Spleen (tissue), 11 donors: ENCODE data around the gene EDNRA. TPM values are rescaled to one million over a fixed set of nuclear protein-coding genes. Genes with fewer than 3 reads are reported as not detected.

ENCODE experiments used
- DNase-seq: peaks from one replicate; pipeline ENCODE4 v3.0.0-alpha.2; 2020
- H3K27ac ChIP-seq, 8 donors: fragments of 200-600 bp; sonication (generic) in 7 of 8; 1 replicate in 4 of 8; 2 replicates in 4 of 8; pipeline versions ENCODE4 v1.5.0 to v1.8.0; 2016 to 2021; ENCODE audit warnings: inconsistent platforms in 4 of 8, mild to moderate bottlenecking in 4 of 8, moderate library complexity in 1 of 8
- H3K27me3 ChIP-seq, 7 donors: fragments of 200-600 bp; sonication (generic) in 6 of 7; replicated peaks in 1 of 7; 1 replicate in 4 of 7; 2 replicates in 3 of 7; pipeline versions ENCODE4 v1.5.0 to v1.8.0; 2016 to 2021; ENCODE audit warnings: inconsistent platforms in 3 of 7, mild to moderate bottlenecking in 1 of 7
- H3K36me3 ChIP-seq, 6 donors: fragments of 200-600 bp; sonication (generic) in 5 of 6; 1 replicate in 4 of 6; 2 replicates in 2 of 6; pipeline versions ENCODE4 v1.5.0 to v1.8.0; 2016 to 2021; ENCODE audit warnings: inconsistent platforms in 2 of 6
- H3K4me1 ChIP-seq, 6 donors: fragments of 200-600 bp; sonication (generic) in 5 of 6; 1 replicate in 3 of 6; 2 replicates in 3 of 6; pipeline versions ENCODE4 v1.5.0 to v1.8.0; 2016 to 2021; ENCODE audit warnings: inconsistent platforms in 3 of 6
- H3K4me3 ChIP-seq, 8 donors: fragments of 200-600 bp; sonication (generic) in 7 of 8; 1 replicate in 4 of 8; 2 replicates in 4 of 8; pipeline versions ENCODE4 v1.5.0 to v1.8.0; 2016 to 2021; ENCODE audit warnings: inconsistent platforms in 4 of 8, mild to moderate bottlenecking in 4 of 8, moderate library complexity in 2 of 8
- H3K9me3 ChIP-seq, 8 donors: fragments of 200-600 bp; sonication (generic) in 7 of 8; 1 replicate in 4 of 8; 2 replicates in 4 of 8; pipeline versions ENCODE4 v1.5.0 to v1.8.0; 2016 to 2021; ENCODE audit warnings: inconsistent platforms in 4 of 8
- CTCF ChIP-seq, 11 experiments: fragments of 200-600 bp in 7 of 11; fragments of 450-650 bp in 4 of 11; sonication (generic) in 4 of 11; IDR thresholded peaks in 8 of 11; conservative IDR thresholded peaks in 3 of 11; 1 replicate in 7 of 11; 2 replicates in 4 of 11; pipeline versions ENCODE4 v1.4.0 to v1.8.0; 2016 to 2021; ENCODE audit warnings: antibody characterized with exemption in 11 of 11, inconsistent platforms in 4 of 11, mild to moderate bottlenecking in 1 of 11
- POLR2A ChIP-seq, 3 donors: fragments of 450-650 bp; IDR thresholded peaks; one replicate each; pipeline ENCODE4 v1.5.1; 2017; ENCODE audit warnings: antibody characterized with exemption in 3 of 3, mild to moderate bottlenecking in 1 of 3
- POLR2AphosphoS5 ChIP-seq, 3 donors: sonication (generic); formaldehyde crosslinking; IDR thresholded peaks; one replicate each; pipeline ENCODE4 v1.5.1; 2017; ENCODE audit warnings: antibody characterized with exemption in 3 of 3
- WGBS, 5 donors: extraction: QIAGEN DNeasy Blood & Tissue Kit in 3 of 5; methylation state at CpG; one replicate each; pipeline versions ENCODE4 v1.1.5 to v1.1.7; 2013 to 2018; 5-methylcytosine and 5-hydroxymethylcytosine counted together
- intact Hi-C: fragments of 100-400 bp; cut with DNase I; formaldehyde crosslinking; loops from one replicate; pipeline ENCODE4 v1.15.0; 2023; ENCODE audit warnings: low total_unique reads
- polyA plus RNA-seq, 3 donors: library from polyadenylated mRNA; stranded (reverse); fragments of 200-250 nt; gene quantifications; one replicate each; pipeline ENCODE4 v1.2.1, GENCODE V29; 2013
- total RNA-seq, 7 donors: library from RNA; depleted of rRNA in 3 of 7; stranded (reverse); fragments of >200 nt in 3 of 7; fragmentation: NEBNext Ultra II Directional in 4 of 7; extraction: Animal tissue kit (Norgen Biotek cat#: 25700) in 4 of 7; gene quantifications; one replicate each; pipeline versions ENCODE4 v1.1.0 to v1.2.1, GENCODE V29; 2016 to 2021
- donor health status: healthy with polysubstance abuse.
- donor health status: DM: no; HTN: no; CAD: no; lungs with moderate emphysema.
- donor health status: DM: no; HTN: no; CAD: no.
- donor health status: Bipolar disorder and iron deficiency.
- donor health status: healthy.
- donor health status: DM: no; HTN: no; CAD: no.
- donor health status: DM: yes; HTN: yes; CAD: no.

The EDNRA gene
- total and polyA plus RNA-seq, 10 donors, result 1.0 to 21.4 (median 8.7) TPM

- Histone ChIP-seq H3K27me3 (peaks cover 0 to 5% (median 0%) of the 10 kb centered on the region in 7 donors), H3K36me3 (no peaks in the 10 kb centered on the region), H3K4me1 (no peaks in the 10 kb centered on the region), H3K27ac (no peak overlapping the region), H3K4me3 (no peak overlapping the region), H3K9me3 (no peaks in the 10 kb centered on the region)
- 61 to 73% (median 64%) methylated on average over 4 of the region's 4 CpGs for WGBS, 5 donors
- TF ChIP-seq POLR2AphosphoS5 (IDR thresholded peaks at IDR 0.05) (no peak), POLR2A (IDR thresholded peaks at IDR 0.05) (no peak), CTCF (IDR thresholded peaks at IDR 0.05 in 8 of 11, conservative IDR thresholded peaks at IDR 0.05 in 3 of 11) (no peak)
- no peak for DNase-seq
- intact Hi-C loops, result no loop called here
These were observed 89.7 kb downstream of the EDNRA start for GRCh38 chr4:147570616-147571015.

- Histone ChIP-seq H3K27ac (no peak overlapping the region), H3K4me3 (no peak overlapping the region), H3K27me3 (peaks cover 0 to 5% (median 0%) of the 10 kb centered on the region in 7 donors), H3K9me3 (no peaks in the 10 kb centered on the region), H3K4me1 (no peaks in the 10 kb centered on the region), H3K36me3 (no peaks in the 10 kb centered on the region)
- TF ChIP-seq CTCF (IDR thresholded peaks at IDR 0.05 in 8 of 11, conservative IDR thresholded peaks at IDR 0.05 in 3 of 11) (no peak), POLR2AphosphoS5 (IDR thresholded peaks at IDR 0.05) (no peak), POLR2A (IDR thresholded peaks at IDR 0.05) (no peak)
- intact Hi-C loops, result no loop called here
- no peak for DNase-seq
- 62 to 73% (median 72%) methylated on average over 5 of the region's 5 CpGs for WGBS, 5 donors
These were observed 90.3 kb downstream of the EDNRA start for GRCh38 chr4:147571036-147571770.

- TF ChIP-seq POLR2AphosphoS5 (IDR thresholded peaks at IDR 0.05), result no peak
- no peak for TF ChIP-seq CTCF (IDR thresholded peaks at IDR 0.05 in 8 of 11, conservative IDR thresholded peaks at IDR 0.05 in 3 of 11)
- TF ChIP-seq POLR2A (IDR thresholded peaks at IDR 0.05), result no peak
- no peak for DNase-seq
- intact Hi-C loops, result no loop called here
These were observed 95.2 kb downstream of the EDNRA start for GRCh38 chr4:147576084-147576483.

GRCh38 chr4:147578051-147578476 is 97.2 kb downstream of the EDNRA start:
- Histone ChIP-seq H3K4me1 (no peaks in the 10 kb centered on the region), H3K9me3 (peaks cover 0 to 5% (median 0%) of the 10 kb centered on the region in 8 donors), H3K27ac (no peak overlapping the region), H3K4me3 (no peak overlapping the region), H3K27me3 (no peaks in the 10 kb centered on the region), H3K36me3 (no peaks in the 10 kb centered on the region)
- 69 to 88% (median 83%) methylated on average over 6 of the region's 6 CpGs for WGBS, 5 donors
- TF ChIP-seq POLR2AphosphoS5 (IDR thresholded peaks at IDR 0.05) (no peak), CTCF (IDR thresholded peaks at IDR 0.05 in 8 of 11, conservative IDR thresholded peaks at IDR 0.05 in 3 of 11) (no peak)
- intact Hi-C loops, result no loop called here
- no peak for DNase-seq

More at GRCh38 chr4:147576084-147576483, 95.2 kb downstream of the EDNRA start:
- H3K4me1 ChIP-seq, result no peaks in the 10 kb centered on the region
- 71 to 83% (median 73%) methylated on average over 3 of the region's 3 CpGs for WGBS, 5 donors
- H3K9me3 ChIP-seq, result peaks cover 0 to 5% (median 0%) of the 10 kb centered on the region in 8 donors
- H3K36me3 ChIP-seq, result no peaks in the 10 kb centered on the region
- H3K27me3 ChIP-seq, result peaks cover 0 to 5% (median 0%) of the 10 kb centered on the region in 7 donors
- no peak overlapping the region for H3K4me3 ChIP-seq
- H3K27ac ChIP-seq, result no peak overlapping the region
